ENCODE data around the gene TRPC3. TPM values are rescaled to one million over a fixed set of nuclear protein-coding genes. Genes with fewer than 3 reads are reported as not detected.
A peak's percentile ranks its signal among the peaks of the same experiment; 100 is the strongest.

Gene TRPC3
- total RNA-seq, 2 experiments from 2014 or later = 0.50 TPM; not detected in 1

DNA sequence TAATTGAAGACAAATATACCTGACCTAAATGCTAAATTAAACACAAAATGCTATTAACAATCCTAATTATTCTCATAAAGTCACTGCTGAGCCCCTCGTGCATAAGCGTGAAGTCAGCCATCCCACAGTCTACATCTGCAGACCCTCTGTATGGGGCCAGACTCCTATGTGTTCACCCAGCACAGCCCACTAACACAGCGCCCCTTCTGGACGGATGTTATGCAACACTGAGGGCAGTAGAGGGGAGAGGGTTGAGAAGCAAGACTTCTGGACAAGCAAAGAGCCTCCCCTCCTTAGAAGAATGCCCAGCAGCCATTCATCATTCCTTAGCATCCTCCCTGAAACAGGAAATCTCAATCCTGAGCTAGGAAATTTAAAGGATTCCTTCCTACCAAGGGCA is 7.9 kb downstream of the TRPC3 start:
- no TSS peak for BruUV-seq (replicated peaks)
- Histone ChIP-seq H3K9me3 (ENCODE audit: low read length) (no peaks in the 10 kb centered on the region), H4K20me1 (ENCODE audit: insufficient read depth, low read length) (no peaks in the 10 kb centered on the region), H3K4me2 (ENCODE audit: low read length) (no peak overlapping the region), H3K79me2 (ENCODE audit: insufficient read depth, low read depth, low read length) (no peaks in the 10 kb centered on the region), H3K36me3 (ENCODE audit: insufficient read depth, low read length) (no peaks in the 10 kb centered on the region), H3K9me2 (ENCODE audit: insufficient read depth, low read length) (no peaks in the 10 kb centered on the region), H3K4me3 (ENCODE audit: low read depth, low read length, poor library complexity, severe bottlenecking) (no peak overlapping the region), H3K4me1 (ENCODE audit: insufficient read depth, low read length, poor library complexity, severe bottlenecking) (no peaks in the 10 kb centered on the region), H2AFZ (ENCODE audit: low read length) (no peak overlapping the region), H3K27ac (ENCODE audit: low read depth, low read length, poor library complexity, severe bottlenecking) (no peak overlapping the region)
- intact Hi-C loops (cut with micrococcal nuclease; ENCODE audit: unreplicated experiment) = no loop called here
- ChIA-PET CTCF (ENCODE audit: unreplicated experiment) (no interaction called here), POLR2A (no interaction called here)
- peak; percentile 32 for DNase-seq (ENCODE audit: low spot score)
- peak; percentile 79 for TF ChIP-seq CTCF (conservative IDR thresholded peaks at IDR 0.05; ENCODE audit: low read length)
- TF ChIP-seq EZH2phosphoT487 (IDR thresholded peaks at IDR 0.05; ENCODE audit: borderline replicate concordance, low read depth, low read length) = no peak

DNA sequence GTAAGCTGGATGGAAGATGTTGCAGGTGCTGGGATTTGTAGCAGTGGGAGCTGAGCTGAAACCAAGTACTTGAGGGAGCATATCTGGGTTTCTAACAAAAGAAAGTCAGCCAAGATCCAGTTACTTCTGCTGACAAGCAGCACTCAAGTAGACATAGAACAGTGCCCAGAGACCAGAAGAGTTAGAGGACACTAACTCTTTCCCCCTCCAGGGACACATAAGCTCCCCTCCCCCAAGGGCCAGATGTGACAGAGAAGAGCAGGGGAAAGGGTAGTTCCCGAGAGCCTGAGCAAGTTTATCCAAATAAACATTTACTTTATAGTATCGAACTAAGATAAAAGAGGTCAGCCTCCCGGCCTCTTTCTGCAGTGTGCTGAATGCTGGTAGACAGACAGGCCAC is 12.2 kb downstream of the TRPC3 start:
- intact Hi-C loops (cut with micrococcal nuclease; ENCODE audit: unreplicated experiment) = no loop called here
- no TSS peak for BruUV-seq (replicated peaks)
- Histone ChIP-seq H3K79me2 (ENCODE audit: insufficient read depth, low read depth, low read length) (no peaks in the 10 kb centered on the region), H3K27ac (ENCODE audit: low read depth, low read length, poor library complexity, severe bottlenecking) (no peak overlapping the region), H4K20me1 (ENCODE audit: insufficient read depth, low read length) (no peaks in the 10 kb centered on the region), H3K9me3 (ENCODE audit: low read length) (no peaks in the 10 kb centered on the region), H3K4me2 (ENCODE audit: low read length) (no peak overlapping the region), H3K4me3 (ENCODE audit: low read depth, low read length, poor library complexity, severe bottlenecking) (no peak overlapping the region), H3K9me2 (ENCODE audit: insufficient read depth, low read length) (no peaks in the 10 kb centered on the region), H3K36me3 (ENCODE audit: insufficient read depth, low read length) (no peaks in the 10 kb centered on the region), H2AFZ (ENCODE audit: low read length) (no peak overlapping the region), H3K4me1 (ENCODE audit: insufficient read depth, low read length, poor library complexity, severe bottlenecking) (no peaks in the 10 kb centered on the region)
- no peak for TF ChIP-seq EZH2phosphoT487 (IDR thresholded peaks at IDR 0.05; ENCODE audit: borderline replicate concordance, low read depth, low read length)
- TF ChIP-seq CTCF (conservative IDR thresholded peaks at IDR 0.05; ENCODE audit: low read length) = no peak
- DNase-seq (ENCODE audit: low spot score) = no peak
- ChIA-PET CTCF (ENCODE audit: unreplicated experiment) (no interaction called here), POLR2A (no interaction called here)

- H4K20me1 ChIP-seq (ENCODE audit: insufficient read depth, low read length) = no peaks in the 10 kb centered on the region
- H3K79me2 ChIP-seq (ENCODE audit: insufficient read depth, low read depth, low read length) = no peaks in the 10 kb centered on the region
- no peak overlapping the region for H3K27ac ChIP-seq (ENCODE audit: low read depth, low read length, poor library complexity, severe bottlenecking)
- DNase-seq (ENCODE audit: low spot score) = no peak
- POLR2A ChIA-PET = interaction anchor here (1.0 kb wide), 1 partner anchor 231 kb away, joined by 3 read pairs; no protein-coding TSS in a partner anchor
- no peaks in the 10 kb centered on the region for H3K9me2 ChIP-seq (ENCODE audit: insufficient read depth, low read length)
- intact Hi-C loops (cut with micrococcal nuclease; ENCODE audit: unreplicated experiment) = no loop called here
- no peaks in the 10 kb centered on the region for H3K4me1 ChIP-seq (ENCODE audit: insufficient read depth, low read length, poor library complexity, severe bottlenecking)
- TF ChIP-seq CTCF (conservative IDR thresholded peaks at IDR 0.05; ENCODE audit: low read length) (no peak), EZH2phosphoT487 (IDR thresholded peaks at IDR 0.05; ENCODE audit: borderline replicate concordance, low read depth, low read length) (no peak)
- H3K9me3 ChIP-seq (ENCODE audit: low read length) = no peaks in the 10 kb centered on the region
- CTCF ChIA-PET (ENCODE audit: unreplicated experiment) = no interaction called here
- no peaks in the 10 kb centered on the region for H3K36me3 ChIP-seq (ENCODE audit: insufficient read depth, low read length)
- no peak overlapping the region for H2AFZ ChIP-seq (ENCODE audit: low read length)
- no peak overlapping the region for H3K4me2 ChIP-seq (ENCODE audit: low read length)
- no TSS peak for BruUV-seq (replicated peaks)
- H3K4me3 ChIP-seq (ENCODE audit: low read depth, low read length, poor library complexity, severe bottlenecking) = no peak overlapping the region
Measured at GRCh38 chr4:121938282-121939092, 13.4 kb downstream of the TRPC3 start.

All from OCI-LY7 (cell line).